SK-N-MC (cell line): ENCODE results near the gene ACSBG1.

Source experiments
- EZH2 ChIP-seq: fragments of 200-600 bp; sonication (generic); IDR thresholded peaks from one replicate; pipeline ENCODE4 v1.6.1; 2017; ENCODE audit warnings: antibody characterized with exemption
- FOXP2 ChIP-seq: optimal IDR thresholded peaks from 2 replicates; pipeline ENCODE3; 2011; ENCODE audit warnings: mild to moderate bottlenecking, moderate library complexity; ENCODE audit not compliant: insufficient read depth; ENCODE audit errors: extremely low read length, control extremely low read depth
- POLR2AphosphoS5 ChIP-seq: IDR thresholded peaks from 2 replicates; pipeline ENCODE4 v1.6.1; 2012; ENCODE audit warnings: mild to moderate bottlenecking, low read depth, low read length, borderline replicate concordance

GRCh38 chr15:78241017-78241416, 6.7 kb upstream of the ACSBG1 start:
- TF ChIP-seq POLR2AphosphoS5: no peak
- TF ChIP-seq EZH2: no peak
- no peak for TF ChIP-seq FOXP2
